GM21528 (cell line): ENCODE data around the gene LHX5.

ENCODE experiments used
- ATAC-seq: cut with Tn5 transposase; IDR thresholded peaks from one replicate; pipeline ENCODE4 v1.9.1; 2021; ENCODE audit warnings: mild to moderate bottlenecking, moderate library complexity; ENCODE audit not compliant: unreplicated experiment, low FRiP score

Gene LHX5

DNA sequence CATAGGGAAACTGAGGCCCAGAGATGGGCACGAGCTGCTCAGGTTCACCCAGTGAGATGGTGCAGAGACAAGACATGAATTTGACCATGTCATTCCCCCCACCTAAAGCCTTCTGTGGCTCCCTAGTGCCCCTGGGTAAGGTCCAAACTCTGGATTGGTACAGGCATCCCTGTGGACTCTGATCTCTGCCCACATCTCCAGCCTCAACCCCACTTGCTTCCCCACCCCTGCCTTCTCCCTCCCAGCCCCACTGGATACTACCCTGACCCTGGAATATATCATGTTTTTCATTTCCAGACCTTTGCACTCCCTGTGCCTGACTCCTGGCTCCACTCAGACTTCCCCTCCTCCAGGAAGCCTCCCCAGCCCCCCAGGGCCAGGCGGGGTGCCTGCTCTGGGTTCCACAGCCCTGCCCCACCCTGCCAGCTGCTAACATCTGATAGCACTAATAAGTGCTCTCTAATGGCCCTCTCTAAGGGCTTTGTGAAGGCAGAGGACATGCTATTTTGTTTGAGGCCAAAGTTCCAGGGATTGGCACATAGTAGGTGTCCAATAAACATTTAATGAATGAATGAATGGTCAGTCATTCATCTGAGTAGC lies 50.6 kb downstream of the LHX5 start:
- no peak for ATAC-seq

DNA sequence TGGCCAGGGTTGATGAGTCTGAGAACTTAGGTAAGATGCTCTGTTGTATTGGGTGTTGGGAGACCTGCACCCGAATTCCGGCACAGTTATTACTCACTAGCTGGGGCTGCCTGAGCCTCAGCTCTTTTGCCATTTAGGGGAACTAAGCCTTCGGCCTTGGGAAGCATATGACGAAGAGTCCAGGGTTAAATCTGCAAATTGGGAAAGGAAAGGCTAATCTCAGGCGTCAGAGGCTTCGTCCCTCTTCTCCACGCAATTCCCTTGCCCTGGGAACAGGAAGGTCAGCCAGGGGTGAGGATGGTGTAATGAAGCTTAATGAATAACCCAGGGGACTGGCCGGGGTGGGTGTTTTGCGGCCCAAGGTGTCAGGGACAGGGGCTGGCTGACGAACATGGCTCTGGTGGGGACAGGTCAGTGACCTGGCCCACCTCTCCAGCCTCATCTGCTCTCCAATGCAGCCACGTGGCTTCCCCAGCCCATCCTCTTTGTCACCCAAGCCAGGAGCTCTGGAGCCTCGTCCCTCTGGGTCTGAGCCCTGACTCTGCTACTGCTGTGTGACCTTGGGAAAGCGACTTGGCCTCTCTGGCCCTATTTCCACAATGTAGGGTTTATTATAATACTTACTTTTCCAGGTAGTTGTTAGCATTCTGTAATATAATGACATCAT lies 53.3 kb downstream of the LHX5 start:
- ATAC-seq, result no peak

DNA sequence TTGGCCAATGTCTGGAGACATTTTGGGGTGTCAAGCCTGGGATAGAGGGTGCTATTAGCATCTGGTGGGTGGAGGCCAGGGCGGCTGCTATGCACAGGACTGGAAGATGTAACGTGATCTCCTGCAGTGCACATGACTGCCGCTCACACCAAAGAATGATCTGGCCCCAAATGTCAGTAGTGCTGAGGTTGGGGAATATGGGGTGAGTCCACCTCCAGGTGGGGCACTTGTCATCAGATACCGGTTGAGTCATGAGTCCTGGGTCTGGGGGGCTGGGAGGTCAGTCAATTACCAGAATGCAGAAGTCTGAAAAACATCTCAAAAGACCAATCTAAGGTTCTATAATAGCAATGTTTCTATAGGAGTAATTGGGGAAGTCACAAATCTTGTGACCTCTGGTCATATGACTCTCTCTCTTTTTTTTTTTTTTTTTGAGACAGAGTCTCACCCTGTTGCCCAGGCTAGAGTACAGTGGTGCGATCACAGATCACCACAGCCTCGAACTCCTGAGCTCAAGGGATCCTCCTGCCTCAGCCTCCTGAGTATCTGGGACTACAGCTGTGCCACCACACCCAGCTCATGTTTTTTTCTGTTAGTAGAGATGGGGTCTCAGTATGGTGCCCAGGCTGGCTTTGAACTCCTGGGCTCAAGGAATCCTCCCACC lies 55.4 kb downstream of the LHX5 start:
- ATAC-seq, result no peak

DNA sequence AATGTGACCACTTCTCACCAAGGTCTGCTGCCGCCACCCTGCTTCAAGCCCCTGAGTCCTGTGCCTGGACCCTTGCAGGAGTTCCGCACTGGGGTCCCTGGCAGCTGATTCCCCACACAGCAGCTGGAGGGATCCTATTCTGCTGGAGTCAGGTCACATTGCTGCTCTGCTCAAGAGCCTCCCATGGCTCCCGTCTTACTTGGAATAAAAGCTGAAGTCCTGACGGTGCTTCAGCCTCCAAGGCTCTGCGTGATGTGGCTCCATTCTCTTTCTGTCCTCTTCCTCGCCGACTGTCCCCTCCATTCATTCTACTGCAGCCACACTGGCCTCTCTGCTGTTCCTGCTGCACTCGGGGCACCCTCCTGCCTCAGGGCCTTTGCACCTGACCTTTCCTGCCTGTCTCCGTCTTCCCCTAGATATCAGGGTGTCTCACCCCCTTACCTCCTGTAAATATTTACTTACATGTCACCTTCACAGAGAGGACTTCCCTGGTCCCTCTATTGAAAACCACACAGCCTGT lies 57.1 kb downstream of the LHX5 start:
- no peak for ATAC-seq

DNA sequence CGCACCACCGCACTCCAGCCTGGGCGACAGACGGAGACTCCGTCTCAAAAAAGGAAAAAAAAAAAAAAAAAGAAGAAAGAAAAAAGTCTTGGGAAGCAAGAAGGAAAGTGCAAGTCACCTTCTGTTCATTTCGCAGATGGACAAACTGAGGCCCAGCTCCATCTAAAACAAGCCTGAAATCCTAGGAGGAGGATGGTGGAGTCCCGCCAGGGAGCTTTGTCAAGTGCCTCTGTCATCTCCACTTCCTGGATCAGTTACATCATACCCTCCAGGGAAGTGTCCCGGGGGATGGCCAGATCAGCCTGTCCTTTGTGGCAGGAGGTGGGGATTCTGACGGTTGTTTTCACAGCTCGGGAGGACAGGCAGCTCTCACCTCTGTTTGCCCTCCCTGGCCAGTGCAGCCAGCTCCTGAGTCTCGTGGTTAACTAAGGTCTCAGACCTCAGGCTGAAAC lies 58.2 kb downstream of the LHX5 start:
- no peak for ATAC-seq
